A549 (cell line): ENCODE measurements around the gene LCE2D. TPM values are rescaled to one million over a fixed set of nuclear protein-coding genes. Genes with fewer than 3 reads are reported as not detected.
"Not testable (repeated sequence)": the region's sequence is repeated elsewhere in the genome, so short reads cannot be mapped to it uniquely, and the experiment has no call there.

Source experiments
- ATAC-seq, 2 experiments: fragments of 200-7000 bp in 1 of 2; fragments of >200 bp in 1 of 2; cut with Nextera tagmentation in 1 of 2; cut with Tn5 transposase in 1 of 2; 3 replicates each; pipeline versions ENCODE4 v1.8.0 to v1.9.1; 2018 to 2020; ENCODE audit warnings: mild to moderate bottlenecking in 1 of 2, moderate library complexity in 1 of 2
- CTCF ChIA-PET: fragments of 300-600 bp; sonication (Branson Sonifier 250); formaldehyde crosslinking; extraction: SDS; loops from one replicate; lab custom pipeline; 2021; ENCODE audit warnings: antibody characterized with exemption, inconsistent platforms; lab: Yijun Ruan, JAX
- POLR2A ChIA-PET: fragments of 350-600 bp; formaldehyde crosslinking; extraction: SDS; loops from one replicate; lab custom pipeline; 2021; ENCODE audit warnings: antibody characterized with exemption, inconsistent platforms; lab: Yijun Ruan, JAX
- DNase-seq, 2 experiments: peaks; one replicate each; pipeline versions ENCODE4 v3.0.0 to v3.0.0-alpha.2; 2011 to 2016; ENCODE audit warnings: low read depth in 1 of 2, low spot score in 1 of 2
- FAIRE-seq: peaks from 2 replicates; lab custom pipeline; 2011; peaks lifted over from hg19 to GRCh38; lab: Jason Lieb, UNC
- H3K27ac ChIP-seq, 2 experiments: fragments of >200 bp; sonication (Bioruptor Twin); formaldehyde crosslinking; 3 replicates each; pipeline ENCODE4 v1.5.1; 2016 to 2017
- H3K4me1 ChIP-seq: fragments of >200 bp; sonication (Bioruptor Twin); formaldehyde crosslinking; 3 replicates; pipeline ENCODE4 v1.6.1; 2016
- H3K4me2 ChIP-seq: fragments of >200 bp; sonication (Bioruptor Twin); formaldehyde crosslinking; 3 replicates; pipeline ENCODE4 v1.6.1; 2016
- H3K4me3 ChIP-seq: fragments of >200 bp; sonication (Bioruptor Twin); formaldehyde crosslinking; 3 replicates; pipeline ENCODE4 v1.5.1; 2016
- H3K9me3 ChIP-seq: fragments of >200 bp; sonication (Bioruptor Twin); formaldehyde crosslinking; 3 replicates; pipeline ENCODE4 v1.6.1; 2016
- BHLHE40 ChIP-seq: IDR thresholded peaks from 2 replicates; pipeline ENCODE4 v1.6.1; 2012; ENCODE audit warnings: low read depth, low read length, inconsistent platforms
- CBX2 ChIP-seq: fragments of 200-600 bp; sonication (generic); IDR thresholded peaks from 2 replicates; pipeline ENCODE4 v1.6.1; 2016; ENCODE audit warnings: low read depth, mild to moderate bottlenecking, borderline replicate concordance
- CHD2 ChIP-seq: fragments of 150-350 bp; IDR thresholded peaks from 2 replicates; pipeline ENCODE4 v1.6.1; 2014; ENCODE audit warnings: low read length; ENCODE audit not compliant: partially characterized antibody
- E2F6 ChIP-seq: IDR thresholded peaks from 2 replicates; pipeline ENCODE4 v1.6.1; 2012; ENCODE audit warnings: low read depth, borderline replicate concordance
- EHMT2 ChIP-seq: fragments of 200-600 bp; sonication (generic); IDR thresholded peaks from 2 replicates; pipeline ENCODE4 v1.6.1; 2016; ENCODE audit warnings: antibody characterized with exemption, low read depth, mild to moderate bottlenecking, moderate library complexity
- ESRRA ChIP-seq: fragments of 150-350 bp; IDR thresholded peaks from 2 replicates; pipeline ENCODE4 v1.6.1; 2014; ENCODE audit warnings: mild to moderate bottlenecking, low read length, borderline replicate concordance
- GATA3 ChIP-seq: IDR thresholded peaks from 2 replicates; pipeline ENCODE4 v1.6.1; 2012; ENCODE audit warnings: borderline replicate concordance
- HEYL ChIP-seq: fragments of 250-450 bp; sonication (Bioruptor Pico); IDR thresholded peaks from 2 replicates; pipeline ENCODE4 v1.8.0; 2021; ENCODE audit warnings: mild to moderate bottlenecking, moderate library complexity
- HOXB13 ChIP-seq: fragments of 250-450 bp; sonication (Bioruptor Pico); IDR thresholded peaks from 2 replicates; pipeline ENCODE4 v1.5.0; 2020; ENCODE audit warnings: low read depth, mild to moderate bottlenecking, moderate library complexity
- JUNB ChIP-seq: fragments of >200 bp; sonication (Bioruptor Twin); formaldehyde crosslinking; IDR thresholded peaks from 2 replicates; pipeline ENCODE4 v1.6.1; 2016
- KDM5A ChIP-seq: fragments of 200-600 bp; sonication (generic); IDR thresholded peaks from 2 replicates; pipeline ENCODE4 v1.6.1; 2016; ENCODE audit warnings: antibody characterized with exemption, mild to moderate bottlenecking
- MAFK ChIP-seq: fragments of 450-650 bp; IDR thresholded peaks from 2 replicates; pipeline ENCODE4 v1.6.1; 2014; ENCODE audit not compliant: partially characterized antibody
- MAX ChIP-seq: IDR thresholded peaks from 2 replicates; pipeline ENCODE4 v1.6.1; 2012
- MYC ChIP-seq: IDR thresholded peaks from 2 replicates; pipeline ENCODE4 v1.6.1; 2012; ENCODE audit warnings: mild to moderate bottlenecking, inconsistent platforms, low read length, improper control_type of control experiment, borderline replicate concordance
- PHF8 ChIP-seq: fragments of 200-600 bp; sonication (generic); IDR thresholded peaks from 2 replicates; pipeline ENCODE4 v1.6.1; 2016; ENCODE audit warnings: low read depth, mild to moderate bottlenecking, antibody characterized with exemption, moderate library complexity, borderline replicate concordance
- RARB ChIP-seq: fragments of 250-450 bp; sonication (Bioruptor Pico); IDR thresholded peaks from 2 replicates; pipeline ENCODE4 v1.8.0; 2021; ENCODE audit warnings: mild to moderate bottlenecking, moderate library complexity
- RNF2 ChIP-seq: fragments of 200-600 bp; sonication (generic); IDR thresholded peaks from 2 replicates; pipeline ENCODE4 v1.6.1; 2016; ENCODE audit warnings: low read depth, mild to moderate bottlenecking, antibody characterized with exemption, moderate library complexity, borderline replicate concordance
- WGBS: methylation state at CpG from one replicate; pipeline ENCODE4 v1.1.6; 2017; ENCODE audit errors: missing lambda C conversion rate; 5-methylcytosine and 5-hydroxymethylcytosine counted together
- polyA plus RNA-seq, 4 experiments: library from polyadenylated mRNA; depleted of rRNA in 3 of 4; stranded (reverse); fragments of >200 nt; fragmentation: RNase III in 1 of 4; extraction: RNeasy Plus Mini Kit Qiagen cat#74134 plus additional on column Dnase treatment in 1 of 4; gene quantifications; 2 replicates in 3 of 4; 3 replicates in 1 of 4; pipeline ENCODE4 v1.2.3, GENCODE V29; 2011 to 2017
- TF ChIP-seq, protein P1 (sequence below): fragments of 200-600 bp; sonication (generic); IDR thresholded peaks from 2 replicates; pipeline ENCODE4 v1.6.1; 2016; ENCODE audit warnings: antibody characterized with exemption, mild to moderate bottlenecking, moderate library complexity

Gene LCE2D
- polyA plus RNA-seq, 2 of the 4 experiments (the other 2 are of a cell fraction): not detected

DNA sequence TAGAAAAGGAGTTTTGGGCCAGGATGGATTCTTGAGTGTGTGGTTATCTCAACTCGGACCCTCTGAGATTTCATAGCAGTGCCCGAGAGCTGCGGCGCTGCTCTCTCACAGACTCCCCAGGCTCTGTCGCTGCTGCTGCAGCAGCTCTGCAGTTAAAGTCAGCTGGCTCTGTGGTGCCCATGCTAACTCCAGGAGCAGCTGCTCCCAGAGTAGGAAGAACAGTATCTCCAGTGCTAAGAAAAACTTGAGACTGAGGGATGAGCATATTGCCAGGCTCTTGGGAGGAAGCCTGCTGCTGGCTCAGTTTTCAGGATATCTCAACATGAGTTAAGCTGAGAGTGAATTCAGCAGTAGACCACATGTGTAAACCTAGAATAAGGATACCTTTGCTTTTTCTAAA lies 4.5 kb downstream of the LCE2D start (continued):
- TF ChIP-seq MAX (no peak), KDM5A (no peak), PHF8 (no peak), EHMT2 (no peak), JUNB (no peak), HOXB13 (no peak), HEYL (CRISPR knock-in tag) (no peak), GATA3 (no peak)
- TF ChIP-seq, protein P1, sequence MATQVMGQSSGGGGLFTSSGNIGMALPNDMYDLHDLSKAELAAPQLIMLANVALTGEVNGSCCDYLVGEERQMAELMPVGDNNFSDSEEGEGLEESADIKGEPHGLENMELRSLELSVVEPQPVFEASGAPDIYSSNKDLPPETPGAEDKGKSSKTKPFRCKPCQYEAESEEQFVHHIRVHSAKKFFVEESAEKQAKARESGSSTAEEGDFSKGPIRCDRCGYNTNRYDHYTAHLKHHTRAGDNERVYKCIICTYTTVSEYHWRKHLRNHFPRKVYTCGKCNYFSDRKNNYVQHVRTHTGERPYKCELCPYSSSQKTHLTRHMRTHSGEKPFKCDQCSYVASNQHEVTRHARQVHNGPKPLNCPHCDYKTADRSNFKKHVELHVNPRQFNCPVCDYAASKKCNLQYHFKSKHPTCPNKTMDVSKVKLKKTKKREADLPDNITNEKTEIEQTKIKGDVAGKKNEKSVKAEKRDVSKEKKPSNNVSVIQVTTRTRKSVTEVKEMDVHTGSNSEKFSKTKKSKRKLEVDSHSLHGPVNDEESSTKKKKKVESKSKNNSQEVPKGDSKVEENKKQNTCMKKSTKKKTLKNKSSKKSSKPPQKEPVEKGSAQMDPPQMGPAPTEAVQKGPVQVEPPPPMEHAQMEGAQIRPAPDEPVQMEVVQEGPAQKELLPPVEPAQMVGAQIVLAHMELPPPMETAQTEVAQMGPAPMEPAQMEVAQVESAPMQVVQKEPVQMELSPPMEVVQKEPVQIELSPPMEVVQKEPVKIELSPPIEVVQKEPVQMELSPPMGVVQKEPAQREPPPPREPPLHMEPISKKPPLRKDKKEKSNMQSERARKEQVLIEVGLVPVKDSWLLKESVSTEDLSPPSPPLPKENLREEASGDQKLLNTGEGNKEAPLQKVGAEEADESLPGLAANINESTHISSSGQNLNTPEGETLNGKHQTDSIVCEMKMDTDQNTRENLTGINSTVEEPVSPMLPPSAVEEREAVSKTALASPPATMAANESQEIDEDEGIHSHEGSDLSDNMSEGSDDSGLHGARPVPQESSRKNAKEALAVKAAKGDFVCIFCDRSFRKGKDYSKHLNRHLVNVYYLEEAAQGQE: no peak
- TF ChIP-seq, all 56 proteins: peak for 0

- FAIRE-seq (no peak), ATAC-seq (no peak), DNase-seq (no peak)
- no peak overlapping the region for H3K4me2 ChIP-seq
- H3K4me1 ChIP-seq: no peaks in the 10 kb centered on the region
- H3K9me3 ChIP-seq: no peaks in the 10 kb centered on the region
- no peak overlapping the region for H3K27ac ChIP-seq
- TF ChIP-seq E2F6 (no peak), RARB (CRISPR knock-in tag) (no peak), CBX2 (no peak)
- ChIA-PET POLR2A (no interaction called here), CTCF (no interaction called here)
- WGBS: 2% methylated on average over 2 of the region's 2 CpGs
- H3K4me3 ChIP-seq: no peak overlapping the region
Measured at GRCh38 chr1:152673016-152673415, 9.8 kb downstream of the LCE2D start.

- POLR2A ChIA-PET, H3K4me3 ChIP-seq, H3K27ac ChIP-seq, FAIRE-seq, ATAC-seq, H3K9me3 ChIP-seq, DNase-seq, H3K4me1 ChIP-seq, H3K4me2 ChIP-seq: not testable (repeated sequence)
- CTCF ChIA-PET: interaction anchor here (1.1 kb wide), 1 partner anchor 21 kb away, joined by 3 read pairs; no protein-coding TSS in a partner anchor
- 36% methylated on average over 3 of the region's 3 CpGs for WGBS
Measured at GRCh38 chr1:152674983-152675382, 11.8 kb downstream of the LCE2D start, which contains the start of gene LCE2C. LCE2C (plus strand) TSS chr1:152675279; CDS start chr1:152676016, 737 bp downstream.

- DNase-seq: no peak
- H3K27ac ChIP-seq: no peak overlapping the region
- 46% methylated on average over 6 of the region's 6 CpGs for WGBS
- H3K4me3 ChIP-seq: no peak overlapping the region
- no peak overlapping the region for H3K4me2 ChIP-seq
- no peaks in the 10 kb centered on the region for H3K9me3 ChIP-seq
- TF ChIP-seq CHD2 (no peak), BHLHE40 (no peak), ESRRA (no peak), MAFK (no peak), RNF2 (no peak), MYC (no peak)
- no peak for ATAC-seq
- CTCF ChIA-PET: no interaction called here
- FAIRE-seq: no peak
- H3K4me1 ChIP-seq: no peaks in the 10 kb centered on the region
- POLR2A ChIA-PET: no interaction called here
Measured at GRCh38 chr1:152679459-152679858, 16.3 kb downstream of the LCE2D start.
